ENCODE data around the gene SMIM20.
"Not testable (repeated sequence)": the region's sequence is repeated elsewhere in the genome, so short reads cannot be mapped to it uniquely, and the experiment has no call there.

SMIM20 gene

GRCh38 chr4:25913851-25914669 lies at the start of gene SMIM20:
TSS of gene SMIM20 (plus strand) at chr4:25914220. CDS start at chr4:25914314, 94 bp downstream.
- Mint-ChIP-seq H3K27ac (peak within 1 kb of the TSS; percentile 99), H3K27me3 (peaks cover 12% of the 10 kb centered on the region), H3K36me3 (no peaks in the 10 kb centered on the region), H3K4me3 (peak within 1 kb of the TSS; percentile 88), H3K9me3 (no peaks in the 10 kb centered on the region), H3K4me1 (peaks cover 28% of the 10 kb centered on the region)
- CTCF ChIA-PET: interaction anchor here (1.1 to 1.4 kb wide), 4 partner anchors 22 to 46 kb away, joined by 3 read pairs; no protein-coding TSS in a partner anchor
- DNase-seq: peak; percentile 90

DNA sequence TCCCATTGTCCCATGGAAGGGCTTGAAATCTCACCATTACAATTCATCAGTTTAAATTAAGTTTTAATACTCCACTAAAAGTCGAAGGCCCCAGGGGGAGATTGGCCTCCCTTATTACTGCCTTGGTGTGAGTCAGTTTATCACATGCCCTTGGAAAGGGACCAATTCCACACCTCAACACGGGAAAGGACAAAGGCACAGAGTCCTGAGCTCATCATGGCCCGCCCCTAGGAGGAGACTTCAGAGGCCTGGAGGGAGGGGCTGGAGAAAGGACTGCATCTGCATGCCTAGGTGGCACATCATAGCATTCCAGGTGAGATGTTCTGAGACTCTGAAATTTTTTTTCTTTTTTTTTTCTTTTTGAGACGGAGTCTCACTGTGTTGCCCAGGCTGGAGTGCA lies 48.4 kb upstream of the SMIM20 start:
- Mint-ChIP-seq H3K27ac (no peak overlapping the region), H3K27me3 (peaks cover 5% of the 10 kb centered on the region), H3K4me3 (no peak overlapping the region), H3K36me3 (peaks cover 7% of the 10 kb centered on the region), H3K9me3 (no peaks in the 10 kb centered on the region), H3K4me1 (peaks cover 18% of the 10 kb centered on the region)
- CTCF ChIA-PET: interaction anchor here (0.7 kb wide), 1 partner anchor 122 kb away, joined by 4 read pairs; no protein-coding TSS in a partner anchor
- no peak for DNase-seq

DNA sequence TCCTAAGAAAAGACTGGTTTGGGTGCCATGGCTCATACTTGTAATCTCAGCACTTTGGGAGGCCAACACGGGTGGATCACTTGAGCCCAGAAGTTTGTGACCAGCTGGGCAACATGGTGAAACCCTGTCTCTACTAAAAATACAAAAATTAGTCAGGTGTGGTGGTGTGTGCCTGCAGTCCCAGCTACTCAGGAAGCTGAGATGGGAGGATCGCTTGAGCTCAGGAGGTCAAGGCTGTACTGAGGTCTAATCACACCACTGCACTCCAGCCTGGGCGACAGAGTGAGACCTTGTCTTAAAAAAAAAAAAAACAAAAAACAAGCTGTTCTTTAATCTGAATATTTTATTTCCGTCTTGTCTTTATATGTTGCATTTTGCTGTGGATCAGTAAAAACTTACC lies 47.6 kb upstream of the SMIM20 start:
- CTCF ChIA-PET, H3K9me3 Mint-ChIP-seq, H3K4me1 Mint-ChIP-seq, DNase-seq, H3K36me3 Mint-ChIP-seq, H3K4me3 Mint-ChIP-seq, H3K27me3 Mint-ChIP-seq, H3K27ac Mint-ChIP-seq: not testable (repeated sequence)

DNA sequence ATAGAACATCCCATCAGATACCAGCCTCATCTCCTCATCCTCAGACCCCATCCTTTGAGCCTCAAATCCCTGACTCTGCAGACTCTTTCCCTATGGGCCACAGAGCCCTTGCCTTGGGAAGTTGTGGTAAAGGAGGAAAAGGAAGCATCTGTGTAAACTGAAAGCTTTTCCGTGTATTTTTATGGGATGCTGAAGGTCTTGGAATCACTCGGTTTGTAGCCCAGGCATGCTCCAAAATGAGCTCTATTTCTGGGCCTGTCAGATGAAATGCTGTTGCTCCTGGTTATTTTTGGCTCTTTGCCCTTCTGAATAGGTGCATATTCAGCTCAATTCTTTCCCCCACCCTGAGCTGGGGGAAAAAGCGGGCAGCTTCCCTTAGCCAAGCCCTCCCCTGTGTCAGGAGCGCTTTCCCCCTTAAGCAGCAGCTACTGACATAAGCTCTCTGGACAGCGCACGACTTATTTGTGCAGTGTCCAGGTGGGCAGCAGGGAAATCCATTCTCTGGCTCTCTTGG lies 46.2 kb upstream of the SMIM20 start:
- Mint-ChIP-seq H3K36me3 (no peaks in the 10 kb centered on the region), H3K27ac (no peak overlapping the region), H3K27me3 (no peaks in the 10 kb centered on the region), H3K4me1 (peaks cover 5% of the 10 kb centered on the region), H3K9me3 (no peaks in the 10 kb centered on the region), H3K4me3 (no peak overlapping the region)
- CTCF ChIA-PET: interaction anchor here (0.7 kb wide), 1 partner anchor 46 kb away, joined by 3 read pairs; no protein-coding TSS in a partner anchor
- no peak for DNase-seq

DNA sequence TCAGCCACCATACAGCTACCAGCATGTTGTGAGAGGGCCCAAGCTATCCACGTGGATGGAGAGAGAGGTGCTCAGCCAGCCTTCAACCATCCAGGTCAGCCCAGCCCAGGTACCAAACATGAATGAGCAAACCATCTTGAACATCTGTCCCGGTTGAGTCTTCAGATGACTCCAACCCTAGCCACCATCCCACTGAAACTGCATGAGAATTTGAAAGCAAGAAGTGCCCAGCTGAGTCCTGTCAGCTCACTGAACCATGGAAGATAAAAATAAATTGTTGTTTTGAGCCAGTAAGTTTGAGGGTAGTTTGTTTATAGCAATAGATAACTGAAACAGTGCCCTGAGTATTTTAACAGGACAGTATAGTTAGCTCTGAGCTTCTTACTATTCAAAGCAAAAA lies 43.9 kb upstream of the SMIM20 start:
- Mint-ChIP-seq H3K4me3 (no peak overlapping the region), H3K36me3 (no peaks in the 10 kb centered on the region)
- CTCF ChIA-PET: no interaction called here

GRCh38 chr4:25872851-25873631 lies 41.0 kb upstream of the SMIM20 start:
- Mint-ChIP-seq H3K4me1 (peaks cover 5% of the 10 kb centered on the region), H3K9me3 (no peaks in the 10 kb centered on the region), H3K36me3 (no peaks in the 10 kb centered on the region), H3K4me3 (no peak overlapping the region), H3K27me3 (no peaks in the 10 kb centered on the region), H3K27ac (no peak overlapping the region)
- DNase-seq: no peak
- CTCF ChIA-PET: interaction anchor here (1.1 kb wide), 1 partner anchor 40 kb away, joined by 3 read pairs; no protein-coding TSS in a partner anchor

More for the DNA sequence above, 43.9 kb upstream of the SMIM20 start:
- Mint-ChIP-seq H3K27me3 (no peaks in the 10 kb centered on the region), H3K4me1 (peaks cover 5% of the 10 kb centered on the region), H3K9me3 (no peaks in the 10 kb centered on the region), H3K27ac (no peak overlapping the region)
- DNase-seq: no peak

- H3K9me3 Mint-ChIP-seq: no peaks in the 10 kb centered on the region
- peaks cover 5% of the 10 kb centered on the region for H3K4me1 Mint-ChIP-seq
- H3K27me3 Mint-ChIP-seq: no peaks in the 10 kb centered on the region
- no peak for DNase-seq
- H3K27ac Mint-ChIP-seq: no peak overlapping the region
- H3K36me3 Mint-ChIP-seq: no peaks in the 10 kb centered on the region
- CTCF ChIA-PET: interaction anchor here (1.1 kb wide), 1 partner anchor 40 kb away, joined by 3 read pairs; no protein-coding TSS in a partner anchor
- H3K4me3 Mint-ChIP-seq: no peak overlapping the region
These were observed 40.3 kb upstream of the SMIM20 start for GRCh38 chr4:25873632-25874129.

DNA sequence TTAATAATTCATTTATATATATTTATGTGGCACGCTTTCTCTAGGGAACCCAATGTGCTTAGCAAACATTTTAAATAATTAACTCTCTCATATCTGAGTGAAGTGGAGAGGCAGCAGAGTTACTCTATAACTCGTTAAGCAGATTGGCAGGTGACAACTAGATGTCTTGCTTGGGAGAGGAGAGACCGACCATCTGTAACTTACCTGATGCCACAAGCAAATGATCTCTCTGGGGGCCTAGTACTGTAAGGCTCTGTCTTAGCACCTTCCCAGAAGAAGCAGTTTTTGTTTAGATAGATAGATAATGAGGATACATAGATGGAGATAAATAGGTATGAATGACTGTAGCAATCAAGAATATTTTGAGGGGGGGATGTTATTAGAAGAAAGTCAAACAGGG lies 39.4 kb upstream of the SMIM20 start:
- H3K27ac Mint-ChIP-seq: no peak overlapping the region
- CTCF ChIA-PET: no interaction called here
- H3K4me1 Mint-ChIP-seq: peaks cover 5% of the 10 kb centered on the region
- no peak overlapping the region for H3K4me3 Mint-ChIP-seq
- H3K27me3 Mint-ChIP-seq: no peaks in the 10 kb centered on the region
- no peak for DNase-seq
- no peaks in the 10 kb centered on the region for H3K9me3 Mint-ChIP-seq
- no peaks in the 10 kb centered on the region for H3K36me3 Mint-ChIP-seq

GRCh38 chr4:25875281-25875745 lies 38.7 kb upstream of the SMIM20 start:
- no peak overlapping the region for H3K27ac Mint-ChIP-seq
- DNase-seq: no peak
- H3K9me3 Mint-ChIP-seq: no peaks in the 10 kb centered on the region
- CTCF ChIA-PET: no interaction called here
- no peaks in the 10 kb centered on the region for H3K36me3 Mint-ChIP-seq
- no peak overlapping the region for H3K4me3 Mint-ChIP-seq
- no peaks in the 10 kb centered on the region for H3K27me3 Mint-ChIP-seq
- H3K4me1 Mint-ChIP-seq: peaks cover 5% of the 10 kb centered on the region

DNA sequence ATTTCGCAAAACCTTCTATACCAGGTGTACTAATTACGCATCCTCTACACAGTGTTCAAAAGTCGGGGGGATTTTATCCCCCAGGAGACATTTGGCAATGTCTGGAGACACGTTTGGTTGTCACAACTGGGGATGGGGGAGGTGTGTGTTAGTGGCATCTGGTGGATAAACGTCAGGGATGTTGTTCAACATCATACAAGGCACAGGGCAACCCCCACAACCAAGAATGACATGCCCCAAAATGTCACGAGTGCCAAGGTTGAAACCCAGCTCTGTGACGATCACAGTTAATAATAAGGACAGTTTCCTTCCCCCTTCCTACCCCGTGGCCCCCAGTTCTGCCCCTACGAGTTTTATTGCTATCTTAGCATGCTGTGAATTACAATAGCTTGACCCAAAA lies 35.3 kb upstream of the SMIM20 start:
- Mint-ChIP-seq H3K27ac (no peak overlapping the region), H3K9me3 (no peaks in the 10 kb centered on the region), H3K36me3 (no peaks in the 10 kb centered on the region), H3K4me1 (no peaks in the 10 kb centered on the region), H3K4me3 (no peak overlapping the region), H3K27me3 (no peaks in the 10 kb centered on the region)
- no peak for DNase-seq
- CTCF ChIA-PET: no interaction called here

GRCh38 chr4:25879091-25879584 lies 34.9 kb upstream of the SMIM20 start:
- CTCF ChIA-PET: no interaction called here
- Mint-ChIP-seq H3K27me3 (no peaks in the 10 kb centered on the region), H3K9me3 (no peaks in the 10 kb centered on the region), H3K27ac (no peak overlapping the region), H3K4me3 (no peak overlapping the region), H3K4me1 (no peaks in the 10 kb centered on the region), H3K36me3 (no peaks in the 10 kb centered on the region)
- no peak for DNase-seq

DNA sequence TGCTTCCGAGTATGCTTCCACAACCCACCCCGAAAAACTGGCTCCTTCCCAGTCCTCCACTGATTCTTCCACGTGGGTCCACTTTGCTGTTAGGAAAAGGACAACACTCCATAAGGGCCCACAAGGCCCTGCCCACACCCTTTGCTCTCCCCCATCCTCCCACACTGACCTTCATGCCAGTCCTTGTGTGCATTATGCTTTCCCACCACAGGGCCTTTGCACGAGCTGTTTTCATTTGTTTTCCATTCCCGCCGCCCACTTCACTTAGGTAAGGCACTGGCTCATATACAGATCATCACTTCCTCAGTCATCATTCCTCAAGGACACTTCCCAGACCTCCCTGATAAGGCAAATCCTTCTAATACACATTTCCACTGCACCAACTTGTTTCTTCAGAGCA lies 34.4 kb upstream of the SMIM20 start:
- no peaks in the 10 kb centered on the region for H3K4me1 Mint-ChIP-seq
- H3K27me3 Mint-ChIP-seq: no peaks in the 10 kb centered on the region
- H3K27ac Mint-ChIP-seq: no peak overlapping the region
- no peak for DNase-seq
- no peaks in the 10 kb centered on the region for H3K36me3 Mint-ChIP-seq
- CTCF ChIA-PET: no interaction called here
- H3K4me3 Mint-ChIP-seq: no peak overlapping the region
- H3K9me3 Mint-ChIP-seq: no peaks in the 10 kb centered on the region

- H3K4me3 Mint-ChIP-seq: no peak overlapping the region
- no peaks in the 10 kb centered on the region for H3K9me3 Mint-ChIP-seq
- no peaks in the 10 kb centered on the region for H3K27me3 Mint-ChIP-seq
- CTCF ChIA-PET: no interaction called here
- H3K27ac Mint-ChIP-seq: no peak overlapping the region
- no peaks in the 10 kb centered on the region for H3K36me3 Mint-ChIP-seq
- DNase-seq: no peak
- H3K4me1 Mint-ChIP-seq: no peaks in the 10 kb centered on the region
These were observed 33.9 kb upstream of the SMIM20 start for GRCh38 chr4:25879991-25880651.

GRCh38 chr4:25881193-25881592 lies 32.8 kb upstream of the SMIM20 start:
- Mint-ChIP-seq H3K4me3 (no peak overlapping the region), H3K4me1 (no peaks in the 10 kb centered on the region), H3K27ac (no peak overlapping the region), H3K36me3 (no peaks in the 10 kb centered on the region), H3K9me3 (no peaks in the 10 kb centered on the region), H3K27me3 (no peaks in the 10 kb centered on the region)
- CTCF ChIA-PET: no interaction called here
- DNase-seq: no peak
